GM12878 (cell line): ENCODE measurements around the gene IRS1. TPM values are rescaled to one million over a fixed set of nuclear protein-coding genes. Genes with fewer than 3 reads are reported as not detected.

Experiments used
- ATAC-seq: fragments of 200-7000 bp; cut with Tn5 transposase; 3 replicates; pipeline ENCODE4 v1.9.1; 2020; ENCODE audit warnings: mild to moderate bottlenecking, moderate library complexity
- BruUV-seq: library from RNA; stranded (reverse); fragments of 400-500 nt; replicated peaks from 2 replicates; lab custom pipeline; 2021; lab: Mats Ljungman, UMichigan
- CTCF ChIA-PET: fragments of 300-600 bp; sonication (Branson Sonifier 250); formaldehyde crosslinking; extraction: SDS; loops from one replicate; lab custom pipeline; 2021; ENCODE audit warnings: inconsistent platforms; lab: Yijun Ruan, JAX
- POLR2A ChIA-PET: fragments of 350-600 bp; formaldehyde crosslinking; extraction: SDS; loops from one replicate; lab custom pipeline; 2021; ENCODE audit warnings: inconsistent platforms; lab: Charles Lee
- RAD21 ChIA-PET: fragments of 300-600 bp; sonication (Branson Sonifier 250); formaldehyde crosslinking; loops from one replicate; lab custom pipeline; 2023; ENCODE audit warnings: antibody characterized with exemption; ENCODE audit not compliant: unreplicated experiment; lab: Charles Lee
- SMC1A ChIA-PET: fragments of 300-600 bp; sonication (Branson Sonifier 250); formaldehyde crosslinking; loops from one replicate; lab custom pipeline; 2023; ENCODE audit not compliant: unreplicated experiment, uncharacterized antibody; lab: Charles Lee
- DNase-seq: peaks from one replicate; pipeline ENCODE4 v3.0.0-alpha.2; 2011; ENCODE audit warnings: low read depth, low spot score
- FAIRE-seq: peaks from 3 replicates; lab custom pipeline; 2011; peaks lifted over from hg19 to GRCh38; lab: Jason Lieb, UNC
- H2AFZ ChIP-seq: 2 replicates; pipeline ENCODE4 v1.6.0; 2011; ENCODE audit warnings: low read depth, low read length, control low read depth; ENCODE audit not compliant: control insufficient read depth
- H3K27ac ChIP-seq: 2 replicates; pipeline ENCODE4 v1.5.1; 2011; ENCODE audit warnings: control low read depth; ENCODE audit not compliant: control insufficient read depth, insufficient read depth
- H3K27me3 ChIP-seq, 2 experiments: replicated peaks in 1 of 2; 2 replicates each; pipeline versions ENCODE4 v1.6.0 to v1.6.1; 2011; ENCODE audit warnings: low read length in 1 of 2; ENCODE audit not compliant: control insufficient read depth in 2 of 2, insufficient read depth in 2 of 2
- H3K36me3 ChIP-seq, 2 experiments: 2 replicates each; pipeline ENCODE4 v1.5.1; 2011; ENCODE audit warnings: low read length in 1 of 2; ENCODE audit not compliant: control insufficient read depth in 2 of 2, insufficient read depth in 2 of 2
- H3K4me1 ChIP-seq: 2 replicates; pipeline ENCODE4 v1.6.1; 2011; ENCODE audit warnings: mild to moderate bottlenecking, low read length, moderate library complexity, mixed read lengths; ENCODE audit not compliant: control insufficient read depth, insufficient read depth
- H3K4me2 ChIP-seq: 2 replicates; pipeline ENCODE4 v1.6.0; 2011; ENCODE audit warnings: control low read depth; ENCODE audit not compliant: control insufficient read depth, insufficient read depth
- H3K4me3 ChIP-seq: fragments of 200-600 bp; sonication (generic); 2 replicates; pipeline ENCODE4 v1.5.1; 2016
- H3K79me2 ChIP-seq: 2 replicates; pipeline ENCODE4 v1.6.0; 2011; ENCODE audit warnings: low read length; ENCODE audit not compliant: control insufficient read depth, insufficient read depth
- H3K9ac ChIP-seq: 2 replicates; pipeline ENCODE4 v1.8.0; 2011; ENCODE audit warnings: low read length, control low read depth, mixed read lengths; ENCODE audit not compliant: control insufficient read depth, insufficient read depth
- H3K9me3 ChIP-seq: replicated peaks from 3 replicates; pipeline ENCODE4 v1.5.1; 2011; ENCODE audit warnings: mild to moderate bottlenecking, low read length; ENCODE audit not compliant: control insufficient read depth, insufficient read depth
- H4K20me1 ChIP-seq: 2 replicates; pipeline ENCODE4 v1.6.0; 2011; ENCODE audit not compliant: control insufficient read depth, insufficient read depth
- ELK1 ChIP-seq: IDR thresholded peaks from 2 replicates; pipeline ENCODE4 v1.6.1; 2012; ENCODE audit warnings: low read depth, low read length, improper control_type of control experiment
- WGBS: methylation state at CpG from one replicate; pipeline ENCODE4 v1.1.6; 2016; ENCODE audit warnings: low lambda C conversion rate; ENCODE audit not compliant: insufficient replicate concordance, insufficient coverage; ENCODE audit errors: missing lambda C conversion rate; 5-methylcytosine and 5-hydroxymethylcytosine counted together
- in situ Hi-C: fragments of 300-500 bp; cut with MboI; formaldehyde crosslinking; loops from 9 replicates; pipeline ENCODE4 v1.14.3; 2018; ENCODE audit warnings: mixed read lengths
- intact Hi-C: fragments of 100-400 bp; cut with micrococcal nuclease; formaldehyde crosslinking; loops from one replicate; pipeline ENCODE4 v1.14.2; 2022; ENCODE audit not compliant: unreplicated experiment
- polyA plus RNA-seq, 11 experiments: library from polyadenylated mRNA; depleted of rRNA in 4 of 11; unstranded in 6 of 11; stranded (reverse) in 5 of 11; fragments of >200 nt; fragmentation: Nextera tagmentation in 4 of 11; fragmentation: Illumina TruSeq in 1 of 11; extraction: Ambion mirVana in 4 of 11; extraction: Trizol in 1 of 11; gene quantifications; 1 replicate in 1 of 11; 2 replicates in 10 of 11; pipeline versions ENCODE4 v1.2.1 to v1.2.3, GENCODE V29; 2011 to 2016; ENCODE audit warnings: inconsistent platforms in 2 of 11, missing spikeins in 2 of 11, low read depth in 1 of 11
- total RNA-seq, 4 experiments: library from RNA; depleted of rRNA in 3 of 4; stranded (reverse); fragments of >200 nt in 3 of 4; fragmentation: Illumina TruSeq in 1 of 4; extraction: Trizol in 1 of 4; gene quantifications; 2 replicates each; pipeline versions ENCODE4 v1.2.1 to v1.2.3, GENCODE V29; 2013 to 2021

Gene IRS1
- total and polyA plus RNA-seq, 10 of the 15 experiments (the other 5 are each of a cell fraction or from before 2014, with no cell fraction given) = 0.03 to 1.7 (median 0.34) TPM

GRCh38 chr2:226796012-226796839, 3.4 kb downstream of the IRS1 start:
- H3K9ac ChIP-seq = no peak overlapping the region
- RAD21 ChIA-PET = interaction anchor here (1.3 kb wide), 1 partner anchor 581 kb away, joined by 4 read pairs; no protein-coding TSS in a partner anchor

More at GRCh38 chr2:226796012-226796839, 3.4 kb downstream of the IRS1 start:
- Histone ChIP-seq H3K36me3 (no peaks in the 10 kb centered on the region), H3K27me3 (no peaks in the 10 kb centered on the region), H3K9me3 (no peaks in the 10 kb centered on the region), H3K4me3 (no peak overlapping the region), H3K4me1 (peaks cover 9% of the 10 kb centered on the region), H3K4me2 (no peak overlapping the region), H3K79me2 (no peaks in the 10 kb centered on the region), H2AFZ (no peak overlapping the region), H4K20me1 (no peaks in the 10 kb centered on the region), H3K27ac (no peak overlapping the region)
- CTCF ChIA-PET = interaction anchor here (1.2 kb wide), 1 partner anchor 582 kb away, joined by 3 read pairs; no protein-coding TSS in a partner anchor
- SMC1A ChIA-PET = no interaction called here
- POLR2A ChIA-PET = no interaction called here
- no peak for FAIRE-seq
- in situ Hi-C loops (loop anchor here (5.0 kb wide), 2 partner anchors 909 to 1129 kb away; no protein-coding TSS in a partner anchor), intact Hi-C loops (no loop called here)
- TF ChIP-seq ELK1 = no peak
- no peak for DNase-seq
- no TSS peak for BruUV-seq
- WGBS = 74% methylated on average over 25 of the region's 25 CpGs
- ATAC-seq = no peak
